H1 (cell line): ENCODE results near the gene DRC1. TPM values are rescaled to one million over a fixed set of nuclear protein-coding genes. Genes with fewer than 3 reads are reported as not detected.

Source experiments
- CTCF ChIA-PET: fragments of 300-600 bp; sonication (Branson Sonifier 250); formaldehyde crosslinking; loops from one replicate; lab custom pipeline; 2021; ENCODE audit not compliant: partially characterized antibody; lab: Charles Lee
- POLR2A ChIA-PET: fragments of 300-600 bp; sonication (Branson Sonifier 250); formaldehyde crosslinking; loops from one replicate; lab custom pipeline; 2021; ENCODE audit warnings: inconsistent platforms; ENCODE audit not compliant: partially characterized antibody; lab: Charles Lee
- DNase-seq, 2 experiments: peaks; one replicate each; pipeline versions ENCODE4 v3.0.0 to v3.0.0-alpha.2; 2010 to 2022; ENCODE audit warnings: low spot score in 2 of 2, low read depth in 1 of 2, mixed read lengths in 1 of 2
- FAIRE-seq: peaks from 2 replicates; lab custom pipeline; 2011; peaks lifted over from hg19 to GRCh38; lab: Jason Lieb, UNC
- H2AFZ ChIP-seq: 2 replicates; pipeline ENCODE4 v1.8.1; 2012; ENCODE audit warnings: low read length, inconsistent platforms
- H2AK5ac ChIP-seq: 2 replicates; pipeline ENCODE4 v1.6.1; 2013; ENCODE audit warnings: low read depth, low read length
- H2BK120ac ChIP-seq: replicated peaks from 2 replicates; pipeline ENCODE3; 2013; ENCODE audit warnings: low read depth, low read length, inconsistent platforms
- H2BK12ac ChIP-seq: 2 replicates; pipeline ENCODE4 v1.6.1; 2013; ENCODE audit warnings: low read depth, low read length
- H2BK15ac ChIP-seq: 2 replicates; pipeline ENCODE4 v1.6.1; 2013; ENCODE audit warnings: low read length
- H2BK20ac ChIP-seq: 2 replicates; pipeline ENCODE4 v1.6.1; 2013; ENCODE audit warnings: low read length
- H2BK5ac ChIP-seq: 2 replicates; pipeline ENCODE4 v1.6.1; 2013; ENCODE audit warnings: low read depth, low read length
- H3K14ac ChIP-seq: 2 replicates; pipeline ENCODE4 v1.6.1; 2013; ENCODE audit warnings: inconsistent platforms; ENCODE audit not compliant: insufficient read length
- H3K18ac ChIP-seq: 2 replicates; pipeline ENCODE4 v1.6.1; 2013; ENCODE audit warnings: low read length; ENCODE audit errors: extremely low read depth
- H3K23ac ChIP-seq: 2 replicates; pipeline ENCODE4 v1.6.1; 2013; ENCODE audit warnings: inconsistent platforms; ENCODE audit not compliant: insufficient read length
- H3K23me2 ChIP-seq: 2 replicates; pipeline ENCODE4 v1.6.1; 2013; ENCODE audit warnings: low read depth, low read length
- H3K27ac ChIP-seq: 2 replicates; pipeline ENCODE4 v1.6.1; 2011; ENCODE audit warnings: low read depth, low read length, inconsistent platforms
- H3K27me3 ChIP-seq, 4 experiments: replicated peaks in 1 of 4; 1 replicate in 1 of 4; 2 replicates in 3 of 4; pipeline versions ENCODE4 v1.6.1 to v1.8.1; 2011 to 2013; ENCODE audit warnings: low read length in 3 of 4, mild to moderate bottlenecking in 3 of 4, inconsistent platforms in 2 of 4, mixed read lengths in 2 of 4, moderate library complexity in 1 of 4; ENCODE audit not compliant: control insufficient read depth in 3 of 4, insufficient read depth in 3 of 4; ENCODE audit errors: extremely low read depth in 1 of 4
- H3K36me3 ChIP-seq, 4 experiments: 2 replicates each; pipeline versions ENCODE4 v1.6.1 to v1.8.1; 2011 to 2013; ENCODE audit warnings: mild to moderate bottlenecking in 4 of 4, low read length in 3 of 4, moderate library complexity in 2 of 4, control low read depth in 1 of 4, inconsistent platforms in 1 of 4; ENCODE audit not compliant: insufficient read depth in 4 of 4, control insufficient read depth in 2 of 4
- H3K4ac ChIP-seq: replicated peaks from 2 replicates; pipeline ENCODE3; 2013; ENCODE audit warnings: low read length, low read depth, mixed read lengths, inconsistent platforms; ENCODE audit not compliant: insufficient read length
- H3K4me1 ChIP-seq, 4 experiments: replicated peaks in 1 of 4; 1 replicate in 1 of 4; 2 replicates in 3 of 4; pipeline versions ENCODE4 v1.6.1 to v1.8.1; 2011 to 2013; ENCODE audit warnings: low read length in 3 of 4, inconsistent platforms in 2 of 4, mixed read lengths in 1 of 4; ENCODE audit not compliant: insufficient read depth in 4 of 4, control insufficient read depth in 3 of 4
- H3K4me2 ChIP-seq, 2 experiments: 2 replicates each; pipeline versions ENCODE4 v1.6.1 to v1.8.1; 2011 to 2013; ENCODE audit warnings: low read depth in 2 of 2, low read length in 2 of 2, control low read depth in 1 of 2, inconsistent platforms in 1 of 2, mild to moderate bottlenecking in 1 of 2; ENCODE audit not compliant: insufficient read depth in 1 of 2
- H3K4me3 ChIP-seq, 4 experiments: fragments of 200-600, 300-600 bp in 1 of 4; sonication (generic), shearing (Covaris generic), sonication (Bioruptor Twin) in 1 of 4; 2 replicates each; pipeline versions ENCODE4 v1.5.1 to v1.8.1; 2011 to 2016; ENCODE audit warnings: low read length in 4 of 4, low read depth in 3 of 4, control low read depth in 2 of 4, inconsistent platforms in 2 of 4, mild to moderate bottlenecking in 2 of 4, mixed read lengths in 1 of 4, moderate library complexity in 1 of 4; ENCODE audit not compliant: insufficient read depth in 2 of 4; ENCODE audit errors: extremely low read depth in 1 of 4
- H3K56ac ChIP-seq: replicated peaks from 2 replicates; pipeline ENCODE3; 2013; ENCODE audit warnings: low read depth, mild to moderate bottlenecking, mixed read lengths, low read length, inconsistent platforms; ENCODE audit not compliant: insufficient read length
- H3K79me1 ChIP-seq: 2 replicates; pipeline ENCODE4 v1.6.1; 2013; ENCODE audit warnings: low read depth, low read length, control low read depth
- H3K79me2 ChIP-seq, 2 experiments: 2 replicates each; pipeline versions ENCODE4 v1.6.1 to v1.8.1; 2012 to 2013; ENCODE audit warnings: low read length in 2 of 2, mild to moderate bottlenecking in 2 of 2, inconsistent platforms in 1 of 2; ENCODE audit not compliant: insufficient read depth in 2 of 2, control insufficient read depth in 1 of 2
- H3K9ac ChIP-seq, 4 experiments: replicated peaks in 1 of 4; 1 replicate in 1 of 4; 2 replicates in 3 of 4; pipeline versions ENCODE4 v1.6.1 to v1.8.1; 2011 to 2013; ENCODE audit warnings: low read depth in 3 of 4, low read length in 3 of 4, control low read depth in 2 of 4, mild to moderate bottlenecking in 2 of 4, moderate library complexity in 2 of 4, inconsistent platforms in 1 of 4; ENCODE audit errors: extremely low read depth in 1 of 4
- H3K9me3 ChIP-seq, 2 experiments: 2 replicates each; pipeline versions ENCODE4 v1.6.1 to v1.8.1; 2012 to 2013; ENCODE audit warnings: mild to moderate bottlenecking in 2 of 2, moderate library complexity in 2 of 2, control low read depth in 1 of 2, inconsistent platforms in 1 of 2, low read depth in 1 of 2, low read length in 1 of 2, mixed read lengths in 1 of 2; ENCODE audit not compliant: insufficient read depth in 2 of 2
- H4K20me1 ChIP-seq, 2 experiments: replicated peaks in 1 of 2; 2 replicates each; pipeline versions ENCODE3 to v1.8.1; 2011 to 2013; ENCODE audit warnings: inconsistent platforms in 2 of 2, low read length in 2 of 2, mild to moderate bottlenecking in 1 of 2; ENCODE audit not compliant: insufficient read depth in 2 of 2, control insufficient read depth in 1 of 2
- H4K5ac ChIP-seq: 2 replicates; pipeline ENCODE4 v1.6.1; 2013; ENCODE audit warnings: low read length, low read depth, mixed read lengths, inconsistent platforms; ENCODE audit not compliant: insufficient read length
- H4K8ac ChIP-seq: 2 replicates; pipeline ENCODE4 v1.8.0; 2013; ENCODE audit warnings: mild to moderate bottlenecking, moderate library complexity, low read length, inconsistent platforms; ENCODE audit not compliant: insufficient read depth; ENCODE audit errors: extremely low read depth
- H4K91ac ChIP-seq: replicated peaks from 2 replicates; pipeline ENCODE3; 2013; ENCODE audit warnings: low read length, mixed read lengths, inconsistent platforms; ENCODE audit not compliant: insufficient read length
- CREB1 ChIP-seq: IDR thresholded peaks from 2 replicates; pipeline ENCODE4 v1.6.1; 2012; ENCODE audit warnings: inconsistent platforms
- GABPA ChIP-seq: IDR thresholded peaks from 2 replicates; pipeline ENCODE4 v1.6.1; 2011; ENCODE audit warnings: mild to moderate bottlenecking, low read length, moderate library complexity, borderline replicate concordance; ENCODE audit not compliant: insufficient read depth
- KDM4A ChIP-seq: IDR thresholded peaks from one replicate; pipeline ENCODE4 v1.7.1; 2012; ENCODE audit warnings: low read depth, mild to moderate bottlenecking, moderate library complexity, low read length, inconsistent platforms; ENCODE audit not compliant: severe bottlenecking
- MAX ChIP-seq: IDR thresholded peaks from 2 replicates; pipeline ENCODE4 v1.6.1; 2012; ENCODE audit warnings: inconsistent platforms
- SAP30 ChIP-seq: fragments of 300-600 bp; sonication (generic); IDR thresholded peaks from 2 replicates; pipeline ENCODE4 v1.7.1; 2012; ENCODE audit warnings: low read length, moderate library complexity, mild to moderate bottlenecking, inconsistent platforms; ENCODE audit not compliant: insufficient read depth, insufficient replicate concordance
- SP1 ChIP-seq: IDR thresholded peaks from 2 replicates; pipeline ENCODE4 v1.6.1; 2011; ENCODE audit warnings: low read depth, low read length
- SRF ChIP-seq: IDR thresholded peaks from 2 replicates; pipeline ENCODE4 v1.6.1; 2011; ENCODE audit warnings: mild to moderate bottlenecking, low read depth, low read length, moderate library complexity
- WGBS, 2 experiments: shearing (Covaris generic) in 1 of 2; methylation state at CpG; one replicate each; pipeline versions ENCODE4 v1.1.6 to v1.1.7; 2013 to 2015; ENCODE audit warnings: low lambda C conversion rate in 2 of 2, mixed read lengths in 2 of 2, inconsistent platforms in 1 of 2, low coverage in 1 of 2, missing lambda C conversion rate in 1 of 2; ENCODE audit not compliant: insufficient replicate concordance in 2 of 2, insufficient coverage in 1 of 2, insufficient read length in 1 of 2; ENCODE audit errors: extremely low coverage in 1 of 2, missing lambda C conversion rate in 1 of 2; 5-methylcytosine and 5-hydroxymethylcytosine counted together
- polyA plus RNA-seq, 7 experiments: library from polyadenylated mRNA; depleted of rRNA in 3 of 7; stranded (reverse) in 5 of 7; unstranded in 2 of 7; fragments of >200 nt in 5 of 7; fragments of 200-250 nt in 2 of 7; gene quantifications; 1 replicate in 5 of 7; 2 replicates in 1 of 7; 4 replicates in 1 of 7; pipeline versions ENCODE4 v1.2.1 to v1.2.3, GENCODE V29; 2011 to 2013; ENCODE audit warnings: missing spikeins in 2 of 7, mixed read lengths in 2 of 7
- total RNA-seq: library from RNA; stranded (reverse); fragmentation: NEBNext Ultra II Directional; extraction: Animal tissue kit (Norgen Biotek cat#: 25700); gene quantifications from 2 replicates; pipeline ENCODE4 v1.2.1, GENCODE V29; 2021

DRC1 gene
- total and polyA plus RNA-seq, 2 of the 8 experiments (the other 6 are each of a cell fraction or from before 2014, with no cell fraction given), result 0.08 TPM; not detected in 1

DNA sequence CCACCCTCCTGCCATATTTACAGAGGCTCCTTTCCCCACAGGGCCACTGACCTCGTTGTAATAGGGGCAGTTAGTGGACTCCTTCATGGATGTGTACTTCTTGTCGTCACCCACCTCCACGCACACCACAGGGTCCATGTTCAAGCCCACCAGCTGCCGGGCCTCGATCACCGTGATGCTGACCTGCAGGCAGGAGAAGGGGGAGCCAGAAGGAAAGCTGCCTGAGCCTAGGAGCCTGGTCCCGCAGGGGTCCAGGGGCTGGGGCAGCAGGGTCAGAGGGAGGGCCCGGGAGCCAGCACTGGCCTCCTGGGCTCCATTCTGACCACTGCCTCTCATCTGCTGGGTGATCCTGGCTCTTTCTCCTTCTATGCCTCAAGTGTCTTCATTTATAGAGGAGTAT lies 93.2 kb downstream of the DRC1 start:
- H2AFZ ChIP-seq, result no peak overlapping the region
- H3K23ac ChIP-seq, result no peak overlapping the region
- peak overlapping the region; percentile 97; the same call in 1 of the 2 replicates for H2BK15ac ChIP-seq
- no peak overlapping the region for H4K5ac ChIP-seq
- 89% methylated on average over 8 of the region's 8 CpGs; no CpG with 5 or more reads in 1 of the 2 experiments for WGBS, 2 experiments
- H3K9me3 ChIP-seq, result no peaks in the 10 kb centered on the region
- H3K56ac ChIP-seq, result no peak overlapping the region
- H2BK12ac ChIP-seq, result peak overlapping the region; percentile 14; the same call in 1 of the 2 replicates
- H3K36me3 ChIP-seq, result no peaks in the 10 kb centered on the region
- CTCF ChIA-PET, result interaction anchor here (0.7 to 5.1 kb wide), 5 partner anchors 14 to 67 kb away, joined by 3 to 37 read pairs (median 3); a partner anchor contains a TSS
- POLR2A ChIA-PET, result interaction anchor here (1.2 kb wide), 1 partner anchor 9 kb away, joined by 5 read pairs; no protein-coding TSS in a partner anchor
- H3K4me3 ChIP-seq, result no peak overlapping the region
- FAIRE-seq (no peak), DNase-seq (no peak)
- no peaks in the 10 kb centered on the region for H3K27me3 ChIP-seq
- no peaks in the 10 kb centered on the region for H3K79me1 ChIP-seq
- no peak overlapping the region for H2BK120ac ChIP-seq
- no peak overlapping the region for H4K91ac ChIP-seq
- H3K79me2 ChIP-seq, result no peaks in the 10 kb centered on the region
- H3K27ac ChIP-seq, result no peak overlapping the region
- H3K23me2 ChIP-seq, result no peaks in the 10 kb centered on the region
- H2BK20ac ChIP-seq, result 0 out of 2 replicates have a peak overlapping the region, but pooled peaks have one; percentile 21
- no peak overlapping the region for H3K18ac ChIP-seq
- no peak overlapping the region for H3K9ac ChIP-seq
- no peak overlapping the region for H3K4me2 ChIP-seq
- no peak overlapping the region for H4K8ac ChIP-seq
- H2AK5ac ChIP-seq, result no peak overlapping the region
- H3K4ac ChIP-seq, result no peak overlapping the region
- no peak overlapping the region for H3K14ac ChIP-seq
- no peak overlapping the region for H2BK5ac ChIP-seq
- peaks cover 2 to 5% (median 3%) of the 10 kb centered on the region in 4 experiments; a peak in 4 of 7 replicates for H3K4me1 ChIP-seq
- no peak for TF ChIP-seq CREB1
- TF ChIP-seq GABPA, result no peak
- no peak for TF ChIP-seq KDM4A
- no peak for TF ChIP-seq MAX
- TF ChIP-seq SP1, result no peak
- TF ChIP-seq SRF, result no peak
- TF ChIP-seq SAP30, result no peak
- TF ChIP-seq, all 59 proteins: peak for 0
- no peaks in the 10 kb centered on the region for H4K20me1 ChIP-seq
